BLaER1 (cell line): ENCODE results near the gene NCAPG2.

Source experiments
- H3K27ac ChIP-seq: shearing (Covaris generic); formaldehyde crosslinking; 2 replicates; pipeline ENCODE4 v1.8.1; 2022
- H3K27me3 ChIP-seq: shearing (Covaris generic); formaldehyde crosslinking; 2 replicates; pipeline ENCODE4 v1.8.1; 2022
- H3K36me3 ChIP-seq: shearing (Covaris generic); formaldehyde crosslinking; 2 replicates; pipeline ENCODE4 v1.8.1; 2022
- H3K4me1 ChIP-seq: shearing (Covaris generic); formaldehyde crosslinking; 2 replicates; pipeline ENCODE4 v1.8.1; 2022
- H3K4me2 ChIP-seq: shearing (Covaris generic); formaldehyde crosslinking; 2 replicates; pipeline ENCODE4 v1.8.1; 2022
- H3K4me3 ChIP-seq: shearing (Covaris generic); formaldehyde crosslinking; 2 replicates; pipeline ENCODE4 v1.8.1; 2022
- H3K9ac ChIP-seq: shearing (Covaris generic); formaldehyde crosslinking; 2 replicates; pipeline ENCODE4 v1.8.1; 2022
- H3K9me3 ChIP-seq: shearing (Covaris generic); formaldehyde crosslinking; 2 replicates; pipeline ENCODE4 v1.8.1; 2022
- H4K20me1 ChIP-seq: shearing (Covaris generic); formaldehyde crosslinking; 2 replicates; pipeline ENCODE4 v1.8.1; 2022
- Cebpa-rat ChIP-seq: shearing (Covaris generic); IDR thresholded peaks from 2 replicates; pipeline ENCODE4 v1.8.1; 2022

The NCAPG2 gene

DNA sequence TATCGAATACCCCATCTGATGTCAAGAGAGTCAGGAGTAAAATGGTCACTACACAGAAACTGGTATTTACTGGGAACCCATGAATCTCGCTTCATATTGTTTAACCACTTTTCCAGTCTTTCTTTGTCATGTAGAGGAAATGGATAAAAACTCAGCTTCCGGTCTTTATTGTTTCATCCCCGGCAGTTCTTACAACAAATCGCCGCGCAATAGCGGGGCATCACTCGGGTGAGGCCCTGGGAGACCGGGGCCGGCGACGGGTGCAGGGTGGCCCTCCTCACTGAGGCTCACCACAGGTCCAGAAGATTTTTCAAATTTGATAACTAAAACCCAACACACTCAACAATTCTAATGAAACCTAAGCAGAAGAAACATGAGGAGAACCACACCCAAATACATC, 81.4 kb downstream of the NCAPG2 start:
- no peak overlapping the region for H3K4me2 ChIP-seq
- H3K9ac ChIP-seq: no peak overlapping the region
- no peaks in the 10 kb centered on the region for H3K27me3 ChIP-seq
- no peak overlapping the region for H3K27ac ChIP-seq
- no peak overlapping the region for H3K4me3 ChIP-seq
- no peak for TF ChIP-seq Cebpa-rat
- H3K36me3 ChIP-seq: peaks cover 31% of the 10 kb centered on the region
- no peaks in the 10 kb centered on the region for H4K20me1 ChIP-seq
- no peaks in the 10 kb centered on the region for H3K9me3 ChIP-seq
- peaks cover 19% of the 10 kb centered on the region for H3K4me1 ChIP-seq

DNA sequence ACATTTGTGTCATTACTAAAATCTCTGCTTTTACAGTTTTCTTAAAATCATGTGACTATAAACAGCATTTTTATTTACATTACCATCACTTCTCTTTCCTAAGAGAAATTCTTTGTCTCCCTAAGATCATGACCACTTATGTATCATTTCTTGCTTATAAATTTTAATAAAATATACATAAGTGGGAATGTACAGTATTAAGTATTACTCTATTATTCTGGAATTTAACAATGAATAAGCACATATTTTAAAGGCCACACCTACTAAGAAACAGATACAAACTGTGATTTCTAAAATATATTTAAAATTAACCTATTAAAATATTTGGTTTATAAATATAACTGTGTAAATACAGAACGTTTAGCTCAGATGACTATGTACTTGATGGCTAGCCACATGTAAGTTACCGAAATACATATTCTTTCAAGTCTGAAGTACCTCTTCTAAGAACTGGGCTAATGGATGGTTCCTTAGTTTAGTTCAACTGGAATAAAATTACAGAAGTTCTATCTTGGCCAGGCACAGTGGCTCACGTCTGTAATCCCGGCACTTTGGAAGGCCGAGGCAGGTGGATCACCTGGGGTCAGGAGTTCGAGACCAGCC, 83.7 kb downstream of the NCAPG2 start:
- Histone ChIP-seq H4K20me1 (no peaks in the 10 kb centered on the region), H3K4me2 (no peak overlapping the region), H3K9me3 (no peaks in the 10 kb centered on the region), H3K27me3 (no peaks in the 10 kb centered on the region), H3K9ac (no peak overlapping the region), H3K4me1 (peaks cover 11% of the 10 kb centered on the region), H3K36me3 (peaks cover 25% of the 10 kb centered on the region), H3K4me3 (no peak overlapping the region), H3K27ac (no peak overlapping the region)
- TF ChIP-seq Cebpa-rat: no peak

DNA sequence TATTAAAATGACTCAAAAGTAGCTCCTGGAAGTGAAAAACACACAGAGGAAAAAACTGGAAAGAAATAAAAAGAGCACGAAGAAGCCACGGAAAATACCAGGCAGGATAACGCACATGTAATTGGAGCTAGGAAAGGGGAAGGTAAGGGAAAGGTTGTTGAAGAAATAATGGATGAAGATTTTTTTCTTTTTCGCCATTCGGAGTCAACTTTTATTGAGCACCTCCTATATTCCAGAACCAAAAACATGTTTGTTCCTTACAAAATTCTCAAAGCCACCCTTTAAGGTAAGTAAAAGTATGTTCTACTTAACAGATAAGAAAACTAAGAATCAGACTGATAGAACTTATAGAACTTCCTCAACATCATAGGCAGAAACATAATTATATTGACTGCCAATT, 84.2 kb downstream of the NCAPG2 start:
- no peak overlapping the region for H3K4me2 ChIP-seq

DNA sequence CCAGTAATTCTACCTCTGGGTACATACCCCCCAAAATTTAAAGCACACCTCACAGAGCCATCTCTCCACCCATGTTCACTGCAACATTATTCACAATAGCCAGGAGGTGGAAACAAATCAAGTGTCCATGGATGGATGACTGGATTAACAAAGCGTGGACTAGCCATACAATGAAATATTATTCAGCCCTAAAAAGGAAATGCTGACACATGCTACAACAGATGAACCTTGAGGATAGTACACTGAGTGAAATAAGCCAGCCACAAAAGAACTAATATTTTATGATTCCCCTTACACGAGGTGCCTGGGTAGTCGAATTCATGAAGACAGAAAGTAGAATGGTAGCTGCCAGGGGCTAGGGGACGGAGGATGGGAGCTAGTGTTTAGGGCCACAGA, 85.9 kb downstream of the NCAPG2 start:
- Histone ChIP-seq H3K27me3 (no peaks in the 10 kb centered on the region), H3K4me2 (no peak overlapping the region), H3K9ac (no peak overlapping the region), H3K9me3 (no peaks in the 10 kb centered on the region), H3K4me3 (no peak overlapping the region), H3K36me3 (peaks cover 27% of the 10 kb centered on the region), H3K27ac (no peak overlapping the region), H4K20me1 (no peaks in the 10 kb centered on the region), H3K4me1 (peaks cover 10% of the 10 kb centered on the region)
- no peak for TF ChIP-seq Cebpa-rat

More for the DNA sequence above, 84.2 kb downstream of the NCAPG2 start:
- Histone ChIP-seq H3K27ac (no peak overlapping the region), H3K4me1 (peaks cover 6% of the 10 kb centered on the region), H3K27me3 (no peaks in the 10 kb centered on the region), H3K4me3 (no peak overlapping the region), H3K9me3 (no peaks in the 10 kb centered on the region), H3K9ac (no peak overlapping the region), H3K36me3 (peaks cover 25% of the 10 kb centered on the region), H4K20me1 (no peaks in the 10 kb centered on the region)
- TF ChIP-seq Cebpa-rat: no peak

DNA sequence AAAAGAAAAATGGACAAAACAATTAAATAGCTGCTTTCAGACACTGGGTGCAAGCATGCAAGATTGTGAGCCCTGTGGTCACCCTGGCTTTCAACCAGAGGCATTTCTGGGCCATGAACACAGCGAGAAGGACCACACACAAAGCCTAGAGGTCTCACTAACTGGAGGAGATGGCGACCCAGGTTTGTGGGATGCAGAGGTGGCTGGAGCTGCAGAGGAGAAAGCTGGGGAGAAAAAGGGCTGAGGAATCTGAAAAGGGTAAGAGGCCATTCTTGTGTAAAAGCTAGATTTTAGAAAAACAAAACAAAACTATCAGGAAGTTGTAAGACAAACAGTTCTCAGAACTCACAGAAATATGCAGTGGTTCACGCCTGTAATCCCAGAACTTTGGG, 86.9 kb downstream of the NCAPG2 start:
- Histone ChIP-seq H3K4me3 (no peak overlapping the region), H4K20me1 (no peaks in the 10 kb centered on the region)

DNA sequence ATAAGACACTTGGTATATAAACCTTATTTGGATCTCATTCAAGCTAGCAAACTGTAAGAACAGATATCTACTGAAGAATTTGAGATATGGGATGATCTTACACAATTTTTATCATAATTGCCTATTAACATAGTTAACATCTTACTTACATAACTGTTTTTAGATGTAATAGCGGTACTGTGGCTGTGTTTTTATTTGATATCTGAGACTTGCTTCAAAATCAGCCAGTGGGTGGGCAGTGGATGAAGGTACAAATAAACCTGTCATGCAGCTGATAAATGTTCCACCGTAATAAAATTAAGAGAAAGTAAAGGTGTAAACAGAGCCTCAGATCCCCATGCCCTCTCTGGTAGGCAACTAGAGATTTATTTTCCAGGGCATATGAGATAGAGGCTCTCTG, 88.6 kb downstream of the NCAPG2 start:
- no peaks in the 10 kb centered on the region for H4K20me1 ChIP-seq
- H3K9me3 ChIP-seq: no peaks in the 10 kb centered on the region
- H3K4me2 ChIP-seq: no peak overlapping the region
- no peak for TF ChIP-seq Cebpa-rat
- no peaks in the 10 kb centered on the region for H3K27me3 ChIP-seq
- H3K36me3 ChIP-seq: peaks cover 22% of the 10 kb centered on the region
- H3K27ac ChIP-seq: no peak overlapping the region
- no peak overlapping the region for H3K9ac ChIP-seq
- H3K4me3 ChIP-seq: no peak overlapping the region
- H3K4me1 ChIP-seq: peaks cover 37% of the 10 kb centered on the region

More for the DNA sequence above, 86.9 kb downstream of the NCAPG2 start:
- Histone ChIP-seq H3K4me2 (no peak overlapping the region), H3K27ac (no peak overlapping the region), H3K36me3 (peaks cover 22% of the 10 kb centered on the region), H3K27me3 (no peaks in the 10 kb centered on the region), H3K4me1 (peaks cover 20% of the 10 kb centered on the region), H3K9ac (no peak overlapping the region), H3K9me3 (no peaks in the 10 kb centered on the region)
- no peak for TF ChIP-seq Cebpa-rat

DNA sequence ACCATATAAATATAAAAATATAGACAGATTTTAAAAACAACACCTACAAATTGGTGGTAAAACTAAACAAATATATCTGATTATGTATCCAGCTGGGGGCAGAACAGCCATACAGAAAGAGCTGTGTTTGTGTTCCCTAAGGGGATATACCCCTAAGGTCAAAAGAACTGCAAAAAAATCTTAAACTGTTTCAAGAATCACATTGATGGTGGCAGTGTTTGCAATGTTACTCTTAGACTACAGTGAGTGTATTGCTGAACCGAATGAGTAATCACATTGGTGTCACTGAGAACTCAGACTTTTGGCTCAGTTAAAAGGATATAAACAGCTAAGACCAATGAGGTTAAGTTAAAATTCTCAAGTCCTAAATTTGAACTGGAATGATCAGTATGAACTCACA, 89.9 kb downstream of the NCAPG2 start:
- Histone ChIP-seq H3K36me3 (peaks cover 25% of the 10 kb centered on the region), H4K20me1 (no peaks in the 10 kb centered on the region), H3K27ac (no peak overlapping the region), H3K27me3 (no peaks in the 10 kb centered on the region), H3K4me1 (peaks cover 45% of the 10 kb centered on the region), H3K9me3 (no peaks in the 10 kb centered on the region), H3K9ac (no peak overlapping the region), H3K4me2 (no peak overlapping the region), H3K4me3 (no peak overlapping the region)
- TF ChIP-seq Cebpa-rat: no peak

DNA sequence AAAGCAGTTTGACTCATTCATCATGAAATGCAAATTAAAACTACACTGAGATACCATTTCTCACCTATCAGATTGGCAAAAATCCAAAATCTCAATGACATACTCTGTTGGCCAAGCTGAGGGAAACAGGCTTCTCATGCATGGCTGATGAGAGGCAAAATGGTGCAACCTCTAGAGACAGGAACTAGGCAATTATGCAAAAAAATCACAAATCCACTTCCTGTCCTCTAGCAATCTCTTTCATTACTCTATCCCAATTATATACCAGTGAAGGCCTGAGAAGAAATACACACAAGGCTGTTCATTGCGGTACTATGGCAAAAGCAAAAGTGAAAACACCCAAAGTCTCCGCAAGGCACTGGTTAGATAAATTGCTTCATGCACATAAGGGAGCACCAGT, 91.1 kb downstream of the NCAPG2 start:
- 0 out of 2 replicates have a peak overlapping the region, but pooled peaks have one; percentile 5 for H3K27ac ChIP-seq
- H4K20me1 ChIP-seq: no peaks in the 10 kb centered on the region
- no peaks in the 10 kb centered on the region for H3K27me3 ChIP-seq
- peak overlapping the region; percentile 62 for H3K4me2 ChIP-seq
- H3K9ac ChIP-seq: no peak overlapping the region
- H3K36me3 ChIP-seq: peaks cover 20% of the 10 kb centered on the region
- H3K9me3 ChIP-seq: no peaks in the 10 kb centered on the region
- no peak for TF ChIP-seq Cebpa-rat
- peaks cover 52% of the 10 kb centered on the region for H3K4me1 ChIP-seq
- H3K4me3 ChIP-seq: no peak overlapping the region

DNA sequence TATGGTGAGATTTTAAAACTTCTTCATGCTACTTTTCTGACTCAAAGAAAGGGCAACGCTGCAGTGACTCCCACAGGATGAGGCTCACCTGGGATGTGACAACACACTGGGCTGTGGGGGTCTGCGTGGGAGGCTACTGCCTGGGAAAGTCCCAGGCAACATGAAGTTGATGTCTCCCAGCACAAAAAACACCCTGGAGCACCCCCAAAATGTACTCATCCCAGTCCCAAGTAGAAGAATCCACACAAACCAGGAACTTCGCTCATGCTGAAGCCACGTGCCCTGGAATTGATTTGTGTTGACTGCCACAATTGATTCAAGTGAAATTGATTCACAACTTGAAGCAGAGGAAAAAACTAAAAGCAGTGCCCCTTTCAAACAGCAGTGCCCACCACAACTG, 92.1 kb downstream of the NCAPG2 start:
- Histone ChIP-seq H3K4me1 (peaks cover 52% of the 10 kb centered on the region), H3K27me3 (no peaks in the 10 kb centered on the region), H3K4me3 (no peak overlapping the region), H3K9ac (no peak overlapping the region), H3K27ac (peak overlapping the region; percentile 24; the same call in 1 of the 2 replicates), H3K9me3 (no peaks in the 10 kb centered on the region), H3K36me3 (peaks cover 17% of the 10 kb centered on the region), H4K20me1 (no peaks in the 10 kb centered on the region), H3K4me2 (peak overlapping the region; percentile 62)
- TF ChIP-seq Cebpa-rat: no peak

DNA sequence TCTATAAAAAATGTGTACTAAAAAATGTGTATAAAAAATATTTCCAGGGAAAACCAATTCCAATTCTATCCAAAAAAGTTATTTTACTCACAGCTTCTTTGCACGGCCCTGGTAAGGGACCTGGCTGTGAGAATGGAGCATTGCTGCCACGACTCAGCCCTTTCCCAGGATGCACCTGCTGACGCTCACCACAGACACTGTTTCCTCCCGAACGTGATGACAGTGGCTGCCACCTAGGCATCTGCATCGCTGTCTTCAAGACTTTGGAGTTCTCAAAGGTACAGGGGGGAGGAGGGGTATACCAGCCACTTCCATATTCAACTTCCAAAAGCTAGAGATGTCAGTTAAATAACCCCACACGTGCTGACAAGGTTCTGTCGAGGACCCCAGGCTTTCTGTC, 93.1 kb downstream of the NCAPG2 start:
- H3K36me3 ChIP-seq: peaks cover 25% of the 10 kb centered on the region
- H3K4me3 ChIP-seq: no peak overlapping the region
- no peak overlapping the region for H3K9ac ChIP-seq
- peaks cover 52% of the 10 kb centered on the region for H3K4me1 ChIP-seq
- no peak for TF ChIP-seq Cebpa-rat
- H3K27me3 ChIP-seq: no peaks in the 10 kb centered on the region
- peak overlapping the region; percentile 2; the same call in 1 of the 2 replicates for H3K27ac ChIP-seq
- no peaks in the 10 kb centered on the region for H3K9me3 ChIP-seq
- peak overlapping the region; percentile 62 for H3K4me2 ChIP-seq
- no peaks in the 10 kb centered on the region for H4K20me1 ChIP-seq
